GM18861 (cell line): ENCODE measurements around the gene CACNA1C.

Source experiments
- ATAC-seq: cut with Tn5 transposase; IDR thresholded peaks from one replicate; pipeline ENCODE4 v1.9.1; 2021; ENCODE audit not compliant: unreplicated experiment

CACNA1C gene

DNA sequence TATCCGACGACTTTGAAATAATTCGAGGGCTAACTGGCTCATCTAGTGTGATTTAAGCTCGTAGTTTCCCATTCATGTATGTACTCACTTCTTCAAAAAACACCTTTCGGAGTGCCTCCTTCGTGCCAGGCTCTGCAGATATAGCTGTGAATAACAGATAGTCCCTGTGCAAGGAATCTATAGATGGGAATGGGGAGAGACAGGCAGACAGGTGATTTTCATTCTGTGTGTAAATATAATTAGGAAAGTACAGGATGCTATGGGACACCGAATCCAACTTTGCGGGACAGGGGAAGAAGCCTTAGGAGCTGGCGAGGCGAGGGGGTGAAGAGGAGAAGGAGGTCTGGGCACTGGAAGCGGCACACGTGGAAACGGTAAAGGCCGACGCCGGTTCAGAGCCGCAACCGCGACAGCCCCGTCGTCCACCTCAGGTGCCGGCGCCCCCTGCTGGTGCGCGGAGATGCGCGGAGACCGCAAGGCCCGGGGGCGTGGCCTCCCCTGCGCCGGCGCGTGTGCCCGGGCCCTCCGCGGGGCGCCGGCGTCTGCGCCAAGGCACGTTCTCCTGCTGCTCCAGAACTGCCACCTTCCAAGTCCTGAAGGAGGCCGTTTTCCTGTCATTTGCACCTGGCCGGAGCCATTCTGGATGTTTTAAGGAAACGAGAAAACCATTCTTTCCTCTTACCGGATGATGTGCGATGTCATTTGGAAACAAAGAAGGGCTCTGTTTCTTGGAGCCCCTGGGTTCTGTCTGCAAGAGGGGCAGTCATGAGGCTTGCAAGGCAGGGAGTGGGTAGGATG is 18.0 kb upstream of the CACNA1C start:
- peak; percentile 75 for ATAC-seq

DNA sequence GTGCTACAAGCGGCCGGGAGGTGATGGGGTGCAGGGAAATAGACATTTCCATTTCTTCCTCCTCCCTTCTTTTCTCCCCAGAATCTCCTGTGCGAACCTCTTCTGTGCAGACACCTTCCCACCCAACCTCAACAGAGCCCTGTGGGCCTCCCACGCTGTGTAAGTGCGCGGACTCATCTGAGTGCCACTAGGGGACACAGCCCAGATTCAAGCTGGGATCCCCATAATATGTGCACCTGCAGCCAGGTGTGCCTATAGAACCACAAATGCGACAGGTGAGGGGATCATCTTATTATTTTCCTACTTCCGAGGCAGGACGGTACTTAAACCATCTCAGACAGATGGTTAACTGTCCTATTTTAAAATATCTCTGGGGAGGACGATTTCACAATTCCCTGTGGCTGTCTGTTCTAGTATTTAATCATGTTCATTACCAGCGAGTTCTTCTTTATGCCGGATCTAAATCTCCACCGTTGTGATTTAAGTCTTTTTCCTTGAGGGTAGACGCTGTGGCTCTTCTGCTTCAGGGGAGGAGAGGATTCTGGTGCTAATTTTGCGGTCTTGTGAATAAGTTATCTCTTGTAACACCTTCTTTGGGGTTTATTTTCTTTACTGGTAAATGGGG is 17.2 kb upstream of the CACNA1C start:
- ATAC-seq: no peak

DNA sequence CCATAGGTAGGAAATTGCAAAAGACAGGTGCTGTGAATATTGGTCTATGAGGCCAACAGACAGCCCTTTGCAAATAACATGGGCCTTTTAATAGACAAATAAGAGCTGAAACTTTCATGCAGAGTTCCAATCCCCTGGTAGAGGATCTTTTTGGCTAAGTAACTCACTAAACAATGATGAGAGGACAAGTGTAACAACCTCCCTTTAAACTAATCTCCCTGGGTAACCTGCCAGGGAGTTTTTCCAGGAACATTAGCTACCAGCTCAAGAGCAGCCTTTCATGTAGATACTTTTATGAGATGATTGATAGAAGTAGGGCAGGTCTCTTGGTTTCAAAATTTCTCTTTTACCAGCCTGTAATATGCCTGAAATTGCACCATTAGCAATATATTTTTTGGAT is 13.8 kb upstream of the CACNA1C start:
- no peak for ATAC-seq

DNA sequence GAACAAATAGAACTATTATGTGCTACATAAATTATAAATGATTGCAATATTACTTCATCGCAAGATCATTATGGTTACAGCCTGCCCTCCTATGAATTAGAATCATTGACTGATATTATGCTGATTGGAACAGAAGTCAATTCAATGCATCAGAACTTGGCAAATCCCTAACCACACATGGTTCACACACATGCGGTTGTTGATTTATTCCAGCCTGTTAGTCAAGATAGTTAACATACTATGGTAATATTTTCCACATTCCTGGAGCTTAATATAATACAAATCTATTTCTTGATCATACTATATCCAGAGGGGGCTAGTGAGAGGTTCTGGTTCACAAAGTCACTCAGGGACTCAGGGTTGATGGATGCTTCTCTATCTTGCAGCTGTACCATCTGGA is 9.7 kb upstream of the CACNA1C start:
- ATAC-seq: no peak

DNA sequence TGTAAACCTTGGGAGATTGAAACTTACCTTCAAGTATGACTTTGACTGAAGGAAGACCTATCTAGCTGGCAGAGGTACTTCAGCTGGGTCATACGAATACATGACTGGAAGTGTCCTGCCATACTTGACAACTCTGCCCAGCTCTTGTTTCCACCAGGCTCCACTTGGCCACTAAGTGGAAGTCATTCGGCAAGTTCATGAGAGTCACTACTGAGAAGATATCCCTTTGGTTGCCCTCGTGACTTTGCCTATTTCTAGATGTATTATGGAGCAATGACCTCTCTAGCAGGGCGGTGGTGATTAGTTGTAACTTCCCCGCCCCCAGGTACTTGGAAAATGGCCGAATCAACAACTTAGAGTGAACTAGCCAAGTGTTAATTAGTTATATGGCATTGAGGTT is 8.6 kb upstream of the CACNA1C start:
- no peak for ATAC-seq

DNA sequence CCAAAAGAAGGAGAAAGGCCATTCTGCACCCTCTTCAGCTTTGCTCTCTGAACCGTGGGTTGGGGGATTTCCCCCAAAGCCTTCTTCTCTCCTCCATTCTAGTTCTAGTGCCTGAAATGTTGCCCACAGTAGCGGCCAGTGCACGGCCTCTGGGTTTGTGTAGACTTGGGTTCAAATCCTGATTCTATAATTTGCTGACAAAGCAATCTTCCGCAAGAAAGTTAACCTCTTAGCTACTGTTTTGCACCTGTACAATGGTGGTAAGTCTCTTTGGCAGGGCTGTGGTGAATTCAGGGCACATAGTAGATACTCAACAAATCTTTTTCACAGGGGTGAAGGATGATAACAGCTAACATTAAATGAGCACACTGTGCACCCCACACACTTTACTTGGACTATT is 5.8 kb upstream of the CACNA1C start:
- ATAC-seq: no peak

DNA sequence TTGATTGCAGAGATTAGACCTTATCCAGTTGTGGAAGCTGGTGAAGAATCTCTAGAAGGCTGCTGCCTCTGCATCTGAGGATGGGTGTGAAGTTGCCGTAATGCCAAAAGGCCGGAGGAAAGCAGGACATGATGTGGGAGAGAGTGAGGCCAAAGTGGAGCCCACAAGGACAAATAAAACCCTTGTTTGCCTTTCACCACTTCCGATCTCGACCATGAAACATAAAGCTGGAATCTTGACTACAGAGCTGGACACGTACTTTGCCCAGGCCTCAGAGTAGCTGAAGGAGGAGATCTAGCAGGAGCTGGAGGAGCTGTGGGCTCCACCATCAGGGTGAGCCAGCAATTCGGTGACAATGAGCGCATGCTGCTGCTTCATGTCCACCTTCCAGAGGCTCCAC is 5.0 kb upstream of the CACNA1C start:
- ATAC-seq: no peak

DNA sequence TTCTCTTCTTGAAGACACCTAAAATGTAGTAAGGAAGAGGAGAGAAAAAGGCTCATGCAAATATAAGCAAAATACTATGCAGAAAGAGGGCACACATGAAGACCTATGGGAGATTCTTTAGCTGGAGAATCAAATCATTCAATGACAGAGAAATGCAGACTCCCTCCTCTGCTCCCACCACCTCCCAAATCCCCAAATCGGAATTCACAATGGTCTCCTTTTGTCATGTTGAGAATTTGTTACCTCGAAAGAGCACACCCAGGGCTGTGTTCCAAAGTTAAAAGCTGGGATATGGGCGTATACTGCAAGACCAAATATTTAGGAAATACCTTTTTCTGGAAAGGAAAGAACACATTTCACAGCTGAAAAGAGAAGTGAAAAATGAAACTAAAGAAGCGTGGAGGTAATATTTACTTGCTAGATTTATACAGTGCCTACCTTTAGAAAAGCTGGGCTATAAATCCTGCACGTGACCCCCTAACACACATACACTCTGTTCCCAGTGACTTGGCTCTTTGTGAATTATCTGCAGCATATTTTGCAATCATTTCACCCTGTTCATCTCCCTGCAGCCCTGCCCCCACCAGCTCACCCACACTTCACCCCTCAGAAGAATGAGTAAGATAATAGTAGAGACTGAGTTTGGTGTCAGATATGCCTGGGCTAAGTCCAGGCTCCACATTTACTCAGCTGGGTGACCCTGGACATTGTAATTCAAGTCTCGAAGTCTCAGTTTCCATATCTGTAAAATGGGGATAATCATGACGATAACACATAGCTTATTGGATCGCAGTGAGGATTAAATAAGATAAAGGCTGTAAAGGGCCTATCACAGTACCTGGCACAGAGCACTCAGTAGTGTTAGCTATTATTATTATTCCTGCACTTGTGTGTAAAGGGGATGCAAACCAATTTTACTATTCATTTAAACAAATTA is 2.9 kb upstream of the CACNA1C start:
- ATAC-seq: no peak

DNA sequence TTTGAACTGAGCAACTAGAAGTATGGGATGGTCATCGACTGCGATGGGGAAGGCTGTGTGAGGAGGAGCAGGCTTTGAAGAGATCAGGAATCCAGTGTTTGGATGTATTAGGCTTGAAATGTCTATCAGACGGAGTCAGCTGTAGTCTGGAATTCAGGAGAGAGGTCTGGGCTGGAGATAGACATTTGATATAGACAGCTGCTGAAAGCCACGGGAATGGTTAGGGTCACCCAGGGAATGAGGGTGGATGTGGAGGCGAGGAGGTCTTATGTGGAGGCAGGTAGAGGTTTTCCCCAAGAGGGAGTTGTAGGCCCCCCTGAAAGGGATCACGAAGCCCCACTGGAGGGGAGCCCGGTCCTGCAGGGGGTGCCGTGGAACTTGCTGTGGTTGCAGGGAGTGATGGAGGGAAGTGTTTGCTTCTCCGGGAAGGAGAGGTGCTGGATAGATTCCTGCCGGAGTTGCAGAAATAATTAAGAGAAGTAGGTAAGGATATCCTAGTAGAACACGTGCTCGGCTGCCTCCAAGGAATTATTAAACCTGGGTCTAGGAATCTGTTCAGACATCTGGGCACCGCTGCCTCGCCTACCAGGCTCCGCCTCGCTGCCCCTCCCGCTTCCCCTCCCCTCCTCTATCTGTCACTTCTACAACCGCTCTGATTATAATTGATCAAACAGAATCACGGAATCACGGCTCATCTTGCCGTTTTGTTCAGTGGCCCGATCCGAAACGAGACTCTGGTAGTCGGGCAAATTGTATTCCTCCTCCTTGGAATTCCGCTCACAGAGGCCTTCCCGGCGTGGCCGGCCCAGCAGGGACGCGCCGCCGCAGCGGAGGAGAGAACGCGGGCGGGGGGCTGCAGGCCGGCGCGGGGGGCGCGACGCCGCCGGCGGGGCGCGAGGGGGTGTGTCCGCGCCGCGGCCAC is 826 bp upstream of the CACNA1C start:
- ATAC-seq: no peak

DNA sequence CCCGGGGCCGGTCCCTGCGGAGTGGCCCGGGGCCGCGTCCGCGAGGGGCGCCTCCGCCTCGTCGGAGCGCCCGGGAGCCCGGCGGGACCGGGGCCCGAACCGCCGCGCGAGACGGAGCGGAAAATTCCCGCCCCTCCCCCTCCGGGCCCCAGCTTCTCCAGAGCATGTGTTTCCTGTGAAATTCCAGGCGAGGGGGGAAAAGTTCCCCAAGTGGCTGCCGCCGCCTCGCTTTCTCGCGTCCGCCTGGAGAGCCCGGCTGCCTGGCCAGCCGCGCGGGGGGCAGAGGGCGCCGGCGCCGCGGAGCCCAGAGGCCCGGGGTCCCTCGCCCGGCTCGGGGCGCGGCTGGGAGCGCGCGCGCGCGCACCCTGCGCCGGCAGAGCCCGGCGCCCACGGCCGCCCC is 904 bp downstream of the CACNA1C start:
- ATAC-seq: no peak

DNA sequence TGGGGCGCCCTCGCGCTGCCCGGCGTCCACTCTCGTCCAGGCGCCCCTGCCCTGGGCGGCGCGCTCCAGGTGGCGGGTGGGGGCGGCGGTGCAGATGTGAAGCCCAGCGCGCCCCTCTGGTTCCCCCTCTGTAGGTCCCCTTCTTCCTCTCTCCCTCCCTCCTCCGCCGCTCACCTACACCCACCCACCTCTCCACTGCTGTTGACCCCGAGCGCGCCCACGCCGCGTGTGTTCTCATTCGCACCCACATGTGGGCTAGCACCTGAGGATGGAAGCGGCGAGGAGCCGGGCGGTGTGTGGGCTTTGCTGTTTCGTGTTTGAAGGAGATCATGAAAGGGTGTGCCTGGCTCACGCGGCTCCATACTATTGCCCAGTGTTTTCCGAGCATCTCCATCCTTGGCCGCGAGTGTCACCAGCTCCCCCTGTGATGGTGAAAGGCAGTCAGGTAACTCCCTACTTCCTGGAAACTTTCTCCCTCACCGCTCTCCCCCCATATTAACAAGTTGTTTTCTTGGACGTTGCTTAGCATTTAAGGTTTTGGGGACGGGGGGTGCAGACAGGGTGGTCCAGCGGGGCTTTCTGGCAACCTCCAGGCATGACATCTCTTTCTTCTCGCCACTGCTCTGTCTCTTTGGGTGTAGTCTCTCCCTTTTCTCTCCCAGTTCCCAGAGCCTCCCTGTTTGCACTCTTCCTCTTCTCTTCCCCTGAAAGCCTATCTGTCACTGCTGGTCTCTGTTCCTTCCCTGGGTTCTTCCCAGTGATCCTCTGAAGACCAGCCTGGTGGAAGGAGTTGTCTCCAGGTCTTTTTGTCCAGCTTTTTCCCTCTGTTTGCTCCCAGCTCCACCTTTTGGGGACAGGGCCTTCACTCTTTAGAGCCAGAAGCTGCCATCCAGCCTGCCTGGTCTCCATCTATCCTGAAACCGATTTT is 1.6 kb downstream of the CACNA1C start:
- no peak for ATAC-seq

DNA sequence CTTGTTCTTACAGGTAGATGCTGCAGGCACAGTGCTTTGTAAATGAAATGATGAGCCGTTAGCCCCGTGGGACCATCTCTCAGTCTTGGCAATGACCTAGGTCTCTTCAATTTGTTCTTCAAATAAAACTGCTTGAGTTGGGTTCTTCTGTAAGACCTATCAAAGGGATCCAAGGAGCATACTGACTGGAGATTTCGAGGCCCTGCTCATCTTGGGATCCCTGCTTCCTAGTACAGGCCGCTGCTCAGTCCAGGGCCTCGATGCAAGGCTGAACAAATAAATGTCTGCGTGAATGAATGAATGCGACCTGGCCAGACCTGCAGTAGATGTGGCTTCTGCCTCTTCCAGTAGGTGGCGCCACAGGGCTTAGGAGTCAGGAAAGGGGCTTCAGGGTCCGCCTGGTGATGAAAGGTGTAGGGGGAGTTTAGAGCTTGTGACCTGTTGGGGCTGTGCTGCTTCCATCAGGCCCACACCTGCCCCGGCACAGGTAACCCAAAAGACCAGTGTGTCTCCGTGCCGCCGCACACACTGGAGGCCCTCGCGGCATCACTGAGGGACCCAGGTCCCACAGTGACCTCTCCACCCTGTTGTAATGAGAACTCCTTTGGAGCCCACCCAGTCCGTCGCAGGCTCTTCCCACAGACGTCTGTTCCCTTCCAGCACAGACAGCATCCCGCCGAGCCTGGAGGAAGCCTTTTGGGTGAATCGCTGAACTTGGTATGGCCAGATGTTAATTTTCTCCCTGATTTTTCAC is 4.4 kb downstream of the CACNA1C start:
- no peak for ATAC-seq

DNA sequence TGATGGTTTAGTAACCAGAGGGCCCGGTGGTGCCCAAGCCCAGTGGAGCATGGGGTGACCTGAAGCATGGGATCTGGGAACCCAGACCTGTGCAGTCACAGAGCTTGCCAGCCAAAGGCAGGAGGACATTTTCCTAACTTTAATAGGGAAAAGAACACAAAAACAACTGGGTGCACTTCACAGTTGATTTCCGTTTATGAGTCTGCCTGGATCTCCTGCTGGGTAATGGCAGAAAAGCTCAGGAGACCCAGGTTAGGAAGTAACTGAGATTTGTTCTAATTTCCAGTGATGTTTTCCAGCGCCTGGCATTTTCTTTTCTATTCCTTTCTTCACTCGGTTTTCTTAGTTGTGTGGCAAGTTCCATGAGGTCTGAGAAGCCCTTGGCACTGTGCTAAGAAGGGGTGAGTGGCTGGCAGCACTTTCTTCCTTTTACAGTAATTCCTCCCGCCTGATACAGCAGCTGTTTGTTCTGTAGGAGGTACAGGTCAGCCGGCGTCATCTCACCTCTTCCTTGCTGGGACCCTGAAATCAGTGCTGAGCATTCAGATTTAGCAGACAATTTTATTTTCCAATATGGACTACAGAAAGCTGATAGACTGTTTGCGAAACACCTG is 5.1 kb downstream of the CACNA1C start:
- ATAC-seq: no peak

DNA sequence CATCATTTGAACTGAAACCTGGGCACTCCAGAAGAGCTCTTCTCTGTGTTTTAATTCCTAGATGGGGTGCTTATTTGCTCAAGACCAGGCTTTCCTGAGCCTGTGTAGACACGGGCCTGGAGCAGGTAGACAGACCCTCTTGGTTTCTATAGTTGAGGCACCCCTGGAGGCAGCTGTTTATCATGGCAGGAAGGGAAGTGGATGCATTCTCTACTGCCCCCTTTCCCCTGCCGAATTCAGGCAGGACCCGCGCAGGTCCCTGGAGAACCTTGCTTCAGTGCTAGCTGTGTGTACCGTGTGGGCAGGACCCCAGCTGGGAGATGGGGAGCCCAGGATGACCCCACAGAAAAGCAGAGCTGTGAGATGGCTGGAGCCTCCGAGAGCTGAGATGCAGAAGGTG is 6.0 kb downstream of the CACNA1C start:
- no peak for ATAC-seq

DNA sequence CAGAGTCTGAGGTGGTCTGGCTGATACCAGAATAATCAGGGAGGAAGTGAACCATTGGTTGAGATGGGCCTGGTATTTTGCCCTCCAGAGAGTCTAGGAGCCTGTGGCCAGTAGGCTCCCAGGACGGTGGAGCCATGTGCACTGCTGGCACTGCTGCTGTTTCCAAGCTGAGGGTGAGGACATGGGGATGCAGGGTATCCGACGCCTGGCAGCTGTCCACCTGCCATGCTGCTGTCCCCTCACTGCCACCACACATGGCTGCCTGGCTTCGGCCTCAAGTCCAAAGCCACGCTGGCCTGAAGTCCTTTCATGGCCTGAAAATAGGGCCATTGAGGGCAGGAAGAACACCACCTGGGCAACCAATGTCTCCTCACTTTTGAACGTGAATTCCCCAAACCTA is 8.6 kb downstream of the CACNA1C start:
- no peak for ATAC-seq

DNA sequence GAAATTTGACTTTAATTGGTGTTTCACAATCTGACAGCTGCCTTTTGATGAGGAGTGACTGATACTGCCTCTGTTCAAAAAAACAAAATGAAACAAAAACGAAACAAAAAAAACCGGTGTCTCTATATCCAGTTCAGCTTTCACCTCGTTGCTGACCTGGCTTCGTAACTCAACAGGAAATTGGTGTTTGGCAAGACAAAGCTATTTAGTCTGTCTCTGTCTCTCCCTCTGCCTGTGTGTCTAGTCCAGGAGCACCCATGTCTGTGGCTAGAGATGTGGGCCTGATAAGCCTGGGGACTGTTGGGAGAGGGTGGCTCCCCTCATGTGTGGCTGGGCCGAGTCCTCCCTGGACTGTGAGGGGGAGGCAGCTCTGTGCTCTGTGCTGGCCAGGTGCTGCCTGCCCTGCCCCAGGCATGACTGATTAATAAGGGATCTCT is 11.3 kb downstream of the CACNA1C start:
- no peak for ATAC-seq

DNA sequence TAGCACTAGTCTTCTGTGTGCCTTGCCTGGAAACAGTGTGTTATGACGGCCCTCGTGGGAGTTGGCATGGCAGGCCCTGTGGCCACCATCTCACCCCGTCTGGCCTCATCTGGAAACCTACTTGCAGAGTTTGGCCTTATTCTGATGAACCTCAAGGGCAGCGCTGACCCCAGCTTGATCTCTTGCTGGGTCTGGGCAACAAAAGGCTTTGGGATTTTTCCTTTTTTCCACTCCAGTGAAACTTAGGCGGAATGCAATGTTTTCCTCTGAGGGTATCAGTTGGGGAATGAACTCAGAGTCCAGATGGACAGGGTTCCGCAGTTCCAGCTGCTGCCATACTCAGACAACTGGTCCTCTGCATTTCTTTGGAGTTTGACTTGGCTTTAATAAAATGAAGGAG is 15.9 kb downstream of the CACNA1C start:
- ATAC-seq: no peak

DNA sequence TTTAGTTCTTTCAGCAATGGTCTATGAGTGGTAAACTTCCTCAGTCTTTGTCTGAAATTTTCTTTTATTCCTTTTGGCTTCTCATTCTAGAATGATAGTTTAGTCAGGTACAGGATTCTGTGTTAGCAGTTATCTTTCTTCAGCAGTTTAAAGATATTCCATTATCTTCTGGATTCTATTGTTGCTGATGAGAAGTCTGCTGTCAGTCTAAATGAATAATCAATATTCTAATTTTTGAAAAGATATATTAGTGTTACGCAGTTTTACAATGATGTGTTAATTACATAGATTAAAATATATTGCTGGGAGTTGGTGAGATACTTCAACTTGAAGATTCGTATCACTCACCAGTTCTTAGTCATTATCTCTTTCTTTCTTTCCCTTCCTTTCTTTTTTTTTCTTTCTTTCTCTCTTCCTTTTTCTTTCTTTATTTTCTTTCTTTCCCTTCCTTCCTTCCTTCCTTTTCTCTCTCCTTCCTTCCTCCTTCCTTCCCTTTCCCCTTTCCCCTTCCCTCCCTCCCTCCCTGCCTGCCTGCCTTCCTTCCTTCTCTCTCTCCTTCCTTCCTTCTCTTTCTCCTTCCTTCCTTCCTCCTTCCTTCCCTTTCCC is 17.8 kb downstream of the CACNA1C start:
- no peak for ATAC-seq
